Activated CD8-positive, alpha-beta memory T cell treated with anti-CD3 and anti-CD28 coated beads, Interleukin-2, amount 10 ng/mL, durations not matched to agents 7 days and 5 days (primary cell): ENCODE results near the gene ZNHIT2. TPM values are rescaled to one million over a fixed set of nuclear protein-coding genes. Genes with fewer than 3 reads are reported as not detected.
A peak's percentile ranks its signal among the peaks of the same experiment; 100 is the strongest.

Source experiments
- ATAC-seq: fragments of 150-1000 bp; cut with Tn5 transposase; one replicate; pipeline ENCODE4 v1.10.0; 2021; ENCODE audit warnings: moderate library complexity
- CTCF ChIA-PET: fragments of 350-600 bp; sonication (Branson Sonifier 250); formaldehyde crosslinking; loops from one replicate; lab custom pipeline; 2021; ENCODE audit warnings: antibody characterized with exemption; lab: Charles Lee
- DNase-seq: peaks from one replicate; pipeline ENCODE4 v3.0.0-alpha.2; 2020
- H3K27ac Mint-ChIP-seq: one replicate; pipeline ENCODE4 v1.8.0; 2021; ENCODE audit warnings: mild to moderate bottlenecking, mixed read lengths
- H3K27me3 Mint-ChIP-seq: one replicate; pipeline ENCODE4 v1.8.0; 2021; ENCODE audit warnings: mixed read lengths
- H3K36me3 Mint-ChIP-seq: one replicate; pipeline ENCODE4 v1.8.0; 2021; ENCODE audit warnings: mild to moderate bottlenecking, mixed read lengths
- H3K4me1 Mint-ChIP-seq: one replicate; pipeline ENCODE4 v1.8.0; 2021; ENCODE audit warnings: mixed read lengths
- H3K4me3 Mint-ChIP-seq: one replicate; pipeline ENCODE4 v1.8.0; 2021; ENCODE audit warnings: mild to moderate bottlenecking, moderate library complexity, mixed read lengths
- H3K9me3 Mint-ChIP-seq: one replicate; pipeline ENCODE4 v1.8.0; 2022; ENCODE audit warnings: low read depth, mixed read lengths
- total RNA-seq, 2 experiments: library from RNA; stranded (reverse); gene quantifications; one replicate each; pipeline ENCODE4 v1.2.3, GENCODE V29; 2021

ZNHIT2 gene
- total RNA-seq, 2 experiments from 2014 or later, result 10.5 to 13.5 TPM

DNA sequence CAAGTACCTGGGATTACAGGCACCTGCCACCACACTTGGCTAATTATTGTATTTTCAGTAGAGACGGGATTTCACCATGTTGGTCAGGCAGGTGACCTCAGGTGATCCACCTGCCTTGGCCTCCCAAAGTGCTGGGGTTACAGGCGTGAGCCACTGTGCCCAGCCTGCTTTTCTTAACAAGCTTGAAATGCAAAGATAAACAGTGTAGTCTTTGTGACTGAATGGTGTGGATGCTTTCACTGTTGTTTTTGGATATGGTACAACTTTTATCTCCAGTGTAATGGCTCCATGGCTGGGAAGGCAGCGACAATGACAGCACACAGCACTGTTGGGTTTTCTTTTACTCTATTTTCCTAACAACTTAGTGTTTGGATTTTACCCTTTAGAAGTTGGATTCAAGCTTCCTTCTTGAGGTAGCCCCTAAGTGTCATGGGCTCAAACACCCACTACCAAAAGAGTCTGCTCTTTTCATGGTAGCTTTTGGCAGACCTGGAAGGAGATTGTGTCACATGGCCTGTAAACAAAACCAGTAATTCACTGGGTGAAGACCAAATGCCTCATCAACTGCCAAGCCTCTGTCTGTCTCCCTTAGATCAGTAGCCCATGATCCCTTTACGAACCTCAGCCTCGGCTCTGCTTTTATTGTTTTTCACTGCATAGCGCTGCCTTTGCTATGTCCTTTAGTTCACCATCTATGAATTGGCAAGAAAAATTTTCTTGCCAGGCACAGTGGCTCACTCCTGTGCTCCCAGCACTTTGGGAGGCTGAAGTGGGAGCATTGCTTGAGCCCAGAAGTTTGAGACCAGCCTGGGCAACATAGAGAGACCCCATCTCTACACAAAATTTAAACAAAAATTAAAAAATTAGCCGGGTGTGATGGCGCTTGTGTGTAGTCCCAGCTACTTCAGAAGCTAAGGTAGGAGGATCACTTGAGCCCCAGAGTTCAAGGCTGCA lies 15.1 kb downstream of the ZNHIT2 start:
- Mint-ChIP-seq H3K4me1 (peaks cover 27% of the 10 kb centered on the region), H3K9me3 (no peaks in the 10 kb centered on the region), H3K27ac (no peak overlapping the region), H3K27me3 (no peaks in the 10 kb centered on the region), H3K36me3 (peaks cover 19% of the 10 kb centered on the region), H3K4me3 (no peak overlapping the region)
- DNase-seq (no peak), ATAC-seq (no peak)
- CTCF ChIA-PET, result interaction anchor here (1.6 to 9.1 kb wide), 3 partner anchors 9 to 79 kb away, joined by 3 to 114 read pairs (median 16); partner anchors contain the start of genes CAPN1, TM7SF2 and ZNHIT2

DNA sequence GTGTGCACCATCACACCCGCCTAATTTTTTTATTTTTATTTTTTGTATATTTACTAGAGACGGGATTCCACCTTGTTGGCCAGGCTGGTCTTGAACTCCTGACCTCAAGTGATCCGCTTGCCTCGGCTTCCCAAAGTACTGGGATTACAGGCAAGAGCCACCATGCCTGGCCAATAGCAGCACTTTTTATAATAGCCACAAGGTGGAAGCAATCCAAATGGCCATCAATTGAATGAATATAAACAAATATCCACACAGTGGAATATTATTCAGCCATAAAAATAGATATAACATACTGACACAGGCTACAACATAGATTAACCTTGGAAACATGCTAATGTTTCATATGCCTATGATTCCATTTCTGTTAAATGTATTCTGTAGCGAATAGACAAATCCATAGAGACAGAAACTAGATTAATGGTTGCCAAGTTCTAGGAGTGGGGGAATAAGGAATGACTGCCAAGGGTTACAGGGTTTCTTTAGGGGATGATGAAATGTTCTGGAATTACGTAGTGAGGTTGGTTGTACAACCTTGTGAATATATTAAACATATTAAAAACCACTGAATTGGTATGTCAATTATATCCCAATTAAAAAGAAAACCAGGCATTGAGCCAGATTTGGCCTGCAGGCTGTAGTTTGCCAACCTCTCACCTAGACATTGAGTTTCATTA lies 16.7 kb downstream of the ZNHIT2 start:
- ATAC-seq (no peak), DNase-seq (no peak)
- Mint-ChIP-seq H3K36me3 (peaks cover 13% of the 10 kb centered on the region), H3K27me3 (no peaks in the 10 kb centered on the region), H3K4me1 (peaks cover 33% of the 10 kb centered on the region), H3K27ac (peak overlapping the region; percentile 15), H3K4me3 (no peak overlapping the region), H3K9me3 (no peaks in the 10 kb centered on the region)
- CTCF ChIA-PET, result interaction anchor here (9.1 kb wide), 1 partner anchor 11 kb away, joined by 114 read pairs; the partner anchor contains the start of gene TM7SF2

DNA sequence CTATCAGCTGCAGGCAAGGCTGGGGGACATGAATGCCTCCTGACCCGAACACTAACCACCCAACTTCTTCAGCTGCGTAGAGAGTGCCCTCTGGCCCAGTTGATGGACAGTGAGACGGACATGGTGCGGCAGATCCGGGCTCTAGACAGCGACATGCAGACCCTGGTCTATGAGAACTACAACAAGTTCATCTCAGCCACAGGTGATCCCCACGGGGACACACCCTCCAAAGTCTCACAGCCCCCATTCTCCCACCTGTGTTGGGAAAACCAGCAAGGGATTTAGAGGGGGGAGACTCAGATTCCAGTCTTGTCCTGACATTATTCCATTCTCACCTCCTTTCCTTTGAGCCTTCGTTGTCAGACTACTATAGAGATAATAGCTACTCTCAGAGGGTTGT lies 20.6 kb downstream of the ZNHIT2 start:
- H3K4me1 Mint-ChIP-seq, result peaks cover 21% of the 10 kb centered on the region
- peaks cover 6% of the 10 kb centered on the region for H3K36me3 Mint-ChIP-seq
- CTCF ChIA-PET, result interaction anchor here (0.5 to 9.1 kb wide), 10 partner anchors 11 to 83 kb away, joined by 3 to 114 read pairs (median 4); partner anchors contain the start of genes ARL2, CDCA5, FAU and MRPL49
- H3K4me3 Mint-ChIP-seq, result peak overlapping the region; percentile 94
- H3K9me3 Mint-ChIP-seq, result no peaks in the 10 kb centered on the region
- ATAC-seq, result no peak
- peak overlapping the region; percentile 96 for H3K27ac Mint-ChIP-seq
- no peak for DNase-seq
- no peaks in the 10 kb centered on the region for H3K27me3 Mint-ChIP-seq

DNA sequence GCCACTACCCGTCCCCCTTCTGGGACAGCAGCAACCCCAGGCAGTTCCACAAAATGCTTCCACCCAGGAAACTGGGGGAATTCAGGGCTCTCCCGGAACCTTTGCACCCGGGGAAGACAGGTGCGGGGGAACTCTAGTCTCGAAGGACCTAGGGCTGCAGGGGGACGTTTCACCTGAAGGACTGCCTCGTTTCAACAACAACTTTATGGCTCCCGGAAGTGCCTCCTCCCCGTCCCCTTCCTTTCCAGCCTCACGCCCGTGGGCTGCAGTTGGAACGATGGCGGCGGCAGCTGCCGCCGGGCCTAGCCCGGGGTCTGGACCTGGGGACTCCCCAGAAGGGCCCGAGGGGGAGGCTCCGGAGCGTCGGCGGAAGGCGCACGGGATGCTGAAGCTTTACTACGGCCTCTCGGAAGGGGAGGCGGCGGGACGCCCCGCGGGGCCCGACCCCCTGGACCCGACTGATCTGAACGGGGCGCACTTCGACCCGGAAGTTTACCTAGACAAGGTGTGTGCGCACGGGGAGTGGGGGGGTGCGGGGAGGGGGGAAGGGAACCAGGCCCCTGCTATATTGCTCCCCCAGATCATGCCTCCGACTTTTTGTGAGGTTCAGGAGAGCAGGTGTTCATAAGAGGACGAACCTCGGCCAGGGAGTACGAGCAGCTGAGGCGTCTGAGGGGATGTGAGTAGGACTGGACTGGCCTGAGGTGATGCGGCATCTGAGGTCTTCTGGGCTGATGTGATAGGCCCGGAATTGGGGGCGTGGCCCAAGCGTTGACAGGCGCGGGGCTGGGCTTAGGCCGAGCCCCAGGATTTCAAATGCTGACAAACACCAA lies 21.3 kb downstream of the ZNHIT2 start, which contains the start of gene VPS51:
Gene VPS51, plus strand, starts transcription at position 241 of the 833 bp plus-strand sequence. Its CDS starts 37 bp downstream, at position 278.
- ATAC-seq, result peak; percentile 96
- peaks cover 21% of the 10 kb centered on the region for H3K4me1 Mint-ChIP-seq

DNA sequence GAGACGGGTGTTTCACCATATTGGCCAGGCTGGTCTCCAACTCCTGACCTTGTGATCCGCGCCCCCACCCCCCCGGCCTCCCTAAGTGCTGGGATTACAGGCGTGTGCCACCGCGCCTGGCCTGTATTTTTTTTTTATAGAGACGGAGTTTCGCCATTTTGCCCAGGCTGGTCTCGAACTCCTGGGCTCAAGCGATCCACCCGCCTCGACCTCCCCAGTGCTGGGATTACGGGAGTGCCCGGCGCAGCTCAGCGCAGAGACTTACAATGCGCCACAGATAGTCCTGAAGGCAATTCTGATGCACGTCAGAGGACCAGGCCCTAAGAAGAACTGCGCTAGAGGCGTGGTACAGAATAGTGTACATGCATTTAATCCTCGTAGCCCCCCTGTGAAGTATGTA lies 22.1 kb downstream of the ZNHIT2 start:
- ATAC-seq, result no peak
- H3K4me3 Mint-ChIP-seq, result peak overlapping the region; percentile 94
- CTCF ChIA-PET, result interaction anchor here (1.2 to 3.8 kb wide), 7 partner anchors 10 to 82 kb away, joined by 3 to 23 read pairs (median 8); partner anchors contain the start of genes ARL2, TM7SF2 and ZNHIT2

More for the DNA sequence above, 21.3 kb downstream of the ZNHIT2 start, which contains the start of gene VPS51:
- peaks cover 6% of the 10 kb centered on the region for H3K36me3 Mint-ChIP-seq
- no peaks in the 10 kb centered on the region for H3K27me3 Mint-ChIP-seq
- DNase-seq, result peak; percentile 94
- no peaks in the 10 kb centered on the region for H3K9me3 Mint-ChIP-seq
- CTCF ChIA-PET, result interaction anchor here (0.5 to 9.1 kb wide), 9 partner anchors 11 to 83 kb away, joined by 3 to 114 read pairs (median 4); partner anchors contain the start of genes ARL2, CDCA5, FAU and MRPL49
- peak within 1 kb of the TSS; percentile 96 for H3K27ac Mint-ChIP-seq
- peak within 1 kb of the TSS; percentile 94 for H3K4me3 Mint-ChIP-seq

DNA sequence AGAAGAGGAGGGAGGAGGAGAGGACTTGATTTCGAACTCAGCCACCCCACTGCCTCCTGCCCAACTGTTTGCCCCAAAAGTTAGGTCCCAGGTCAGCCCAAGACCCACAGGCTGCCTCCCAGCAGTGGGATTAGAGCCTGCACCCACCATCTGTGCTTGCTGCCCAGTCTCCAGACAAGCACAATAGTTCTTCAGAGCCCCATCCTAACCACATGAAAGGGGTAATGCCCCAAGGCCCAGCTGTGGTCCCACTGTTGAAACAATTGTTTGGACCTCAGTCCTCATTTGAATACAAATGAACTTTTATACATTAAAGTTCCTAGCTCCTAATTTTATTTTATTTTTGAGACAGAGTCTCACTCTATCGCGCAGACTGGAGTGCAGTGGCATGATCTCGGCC lies 26.9 kb downstream of the ZNHIT2 start:
- Mint-ChIP-seq H3K36me3 (peaks cover 11% of the 10 kb centered on the region), H3K9me3 (no peaks in the 10 kb centered on the region), H3K4me3 (no peak overlapping the region), H3K4me1 (peaks cover 6% of the 10 kb centered on the region), H3K27me3 (no peaks in the 10 kb centered on the region), H3K27ac (no peak overlapping the region)
- DNase-seq, result no peak
- CTCF ChIA-PET, result interaction anchor here (0.9 to 1.8 kb wide), 3 partner anchors 12 to 26 kb away, joined by 3 to 5 read pairs (median 4); partner anchors contain the start of gene TM7SF2
- ATAC-seq, result no peak

More for the DNA sequence above, 22.1 kb downstream of the ZNHIT2 start:
- H3K4me1 Mint-ChIP-seq, result peaks cover 21% of the 10 kb centered on the region
- H3K9me3 Mint-ChIP-seq, result no peaks in the 10 kb centered on the region
- H3K27me3 Mint-ChIP-seq, result no peaks in the 10 kb centered on the region
- DNase-seq, result no peak
- peak overlapping the region; percentile 96 for H3K27ac Mint-ChIP-seq
- peaks cover 6% of the 10 kb centered on the region for H3K36me3 Mint-ChIP-seq

DNA sequence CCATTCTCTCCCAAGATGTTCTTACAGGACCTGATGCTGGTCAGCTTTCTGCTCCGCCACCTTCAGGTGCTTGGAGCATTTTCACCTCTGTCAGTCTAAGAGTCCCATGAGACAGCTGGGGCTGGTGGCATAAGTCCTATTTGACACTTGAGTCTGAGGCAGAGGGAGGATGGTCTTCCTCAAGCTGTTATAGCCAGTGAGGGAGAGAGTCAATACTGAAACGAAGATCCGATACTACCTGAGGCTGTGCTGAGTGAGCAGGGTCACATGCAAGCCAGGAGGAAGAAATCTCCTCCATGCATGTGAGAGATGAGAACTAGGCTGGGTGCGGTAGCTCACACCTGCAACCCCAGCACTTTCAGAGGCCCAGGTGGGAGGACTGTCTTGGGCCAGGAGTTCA lies 27.9 kb downstream of the ZNHIT2 start:
- ATAC-seq, result no peak
- no peak for DNase-seq
- no peaks in the 10 kb centered on the region for H3K27me3 Mint-ChIP-seq
- H3K9me3 Mint-ChIP-seq, result no peaks in the 10 kb centered on the region
- CTCF ChIA-PET, result interaction anchor here (1.0 to 1.8 kb wide), 3 partner anchors 21 to 27 kb away, joined by 3 to 5 read pairs (median 3); partner anchors contain the start of gene TM7SF2
- H3K4me1 Mint-ChIP-seq, result peaks cover 13% of the 10 kb centered on the region
- no peak overlapping the region for H3K4me3 Mint-ChIP-seq
- H3K27ac Mint-ChIP-seq, result peak overlapping the region; percentile 15
- H3K36me3 Mint-ChIP-seq, result peaks cover 13% of the 10 kb centered on the region

DNA sequence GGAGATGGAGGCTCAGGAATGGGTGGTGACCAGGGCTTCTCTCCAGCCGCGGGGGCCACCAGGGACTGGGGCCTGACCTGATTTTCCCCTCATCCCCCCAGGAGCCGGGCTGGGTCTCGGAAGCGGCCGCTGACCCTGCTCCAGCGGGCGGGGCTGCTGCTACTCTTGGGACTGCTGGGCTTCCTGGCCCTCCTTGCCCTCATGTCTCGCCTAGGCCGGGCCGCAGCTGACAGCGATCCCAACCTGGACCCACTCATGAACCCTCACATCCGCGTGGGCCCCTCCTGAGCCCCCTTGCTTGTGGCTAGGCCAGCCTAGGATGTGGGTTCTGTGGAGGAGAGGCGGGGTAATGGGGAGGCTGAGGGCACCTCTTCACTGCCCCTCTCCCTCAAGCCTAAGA lies 29.7 kb downstream of the ZNHIT2 start:
- ATAC-seq (no peak), DNase-seq (no peak)
- Mint-ChIP-seq H3K27me3 (peaks cover 2% of the 10 kb centered on the region), H3K4me3 (no peak overlapping the region), H3K9me3 (no peaks in the 10 kb centered on the region), H3K36me3 (peaks cover 21% of the 10 kb centered on the region), H3K4me1 (peaks cover 22% of the 10 kb centered on the region), H3K27ac (no peak overlapping the region)
- CTCF ChIA-PET, result no interaction called here

DNA sequence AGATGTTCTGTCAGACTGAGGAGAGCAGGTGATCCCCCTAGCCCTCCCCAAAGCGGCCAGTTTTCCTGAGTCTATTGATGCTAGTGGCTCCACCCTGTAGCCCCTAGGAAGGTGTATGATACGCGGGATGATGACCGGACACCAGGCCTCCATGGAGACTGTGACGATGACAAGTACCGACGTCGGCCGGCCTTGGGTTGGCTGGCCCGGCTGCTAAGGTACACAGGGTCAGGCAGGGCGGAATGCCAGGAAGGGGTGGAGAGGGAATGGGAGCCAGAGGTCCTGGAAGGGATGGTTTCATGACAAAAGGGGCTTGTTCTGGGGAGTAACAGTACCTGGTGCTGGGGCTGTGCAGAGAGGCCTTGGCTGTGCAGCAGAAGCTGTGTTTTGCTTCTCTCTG lies 30.3 kb downstream of the ZNHIT2 start:
- Mint-ChIP-seq H3K27ac (no peak overlapping the region), H3K4me3 (no peak overlapping the region), H3K36me3 (peaks cover 24% of the 10 kb centered on the region), H3K27me3 (peaks cover 2% of the 10 kb centered on the region), H3K4me1 (peaks cover 27% of the 10 kb centered on the region), H3K9me3 (no peaks in the 10 kb centered on the region)
- CTCF ChIA-PET, result interaction anchor here (1.2 kb wide), 1 partner anchor 25 kb away, joined by 5 read pairs; the partner anchor contains the start of gene TM7SF2
- no peak for ATAC-seq
- DNase-seq, result no peak

DNA sequence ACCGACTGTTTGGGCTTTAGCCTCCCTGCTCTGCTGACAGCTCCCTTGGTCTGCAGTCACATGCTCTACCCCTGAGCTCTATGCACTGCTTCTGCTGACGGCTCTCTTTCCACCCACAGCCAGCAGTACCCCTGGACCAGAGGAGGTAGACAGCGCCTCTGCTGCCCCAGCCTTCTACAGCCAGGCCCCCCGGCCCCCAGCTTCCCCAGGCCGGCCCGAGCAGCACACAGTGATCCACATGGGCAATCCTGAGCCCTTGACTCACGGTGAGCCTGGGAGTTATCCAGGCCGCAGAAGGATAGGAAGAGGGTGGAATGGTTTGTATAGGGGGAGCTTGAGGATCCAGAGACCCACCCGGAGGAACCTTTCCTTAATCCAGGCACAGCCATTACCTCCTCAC lies 30.7 kb downstream of the ZNHIT2 start:
- ATAC-seq (no peak), DNase-seq (no peak)
- Mint-ChIP-seq H3K9me3 (no peaks in the 10 kb centered on the region), H3K27ac (peak overlapping the region; percentile 34), H3K36me3 (peaks cover 27% of the 10 kb centered on the region), H3K4me1 (peaks cover 31% of the 10 kb centered on the region), H3K27me3 (peaks cover 2% of the 10 kb centered on the region), H3K4me3 (no peak overlapping the region)
- CTCF ChIA-PET, result interaction anchor here (1.2 kb wide), 2 partner anchors 26 to 31 kb away, joined by 3 to 5 read pairs; partner anchors contain the start of genes TM7SF2 and ZNHIT2

DNA sequence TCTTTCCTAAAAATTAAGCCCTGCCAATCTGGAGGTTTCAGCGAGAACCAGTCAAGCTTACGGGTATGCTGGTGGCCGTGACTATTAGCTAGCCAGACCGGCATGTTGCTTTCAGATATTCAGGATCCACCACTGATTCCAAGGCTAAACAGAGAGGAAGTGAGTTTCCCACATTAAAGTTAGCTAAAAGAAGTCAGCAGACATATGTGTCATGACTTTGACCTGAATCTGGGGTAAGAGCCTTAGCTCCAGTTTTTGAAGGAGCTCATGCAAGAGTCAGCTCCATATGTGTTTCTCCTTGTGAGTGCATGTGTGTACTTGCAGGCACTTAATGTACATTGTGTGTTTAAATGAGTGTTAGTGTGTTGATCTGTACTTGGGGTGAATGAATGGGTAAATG lies 32.1 kb downstream of the ZNHIT2 start:
- Mint-ChIP-seq H3K4me3 (peak overlapping the region; percentile 98), H3K36me3 (peaks cover 36% of the 10 kb centered on the region), H3K27ac (peak overlapping the region; percentile 99), H3K4me1 (peaks cover 44% of the 10 kb centered on the region), H3K27me3 (peaks cover 2% of the 10 kb centered on the region), H3K9me3 (no peaks in the 10 kb centered on the region)
- CTCF ChIA-PET, result interaction anchor here (0.9 to 1.7 kb wide), 6 partner anchors 9 to 58 kb away, joined by 3 to 8 read pairs (median 4); partner anchors contain the start of genes SNX15 and ZNHIT2
- no peak for ATAC-seq
- no peak for DNase-seq
